Liver (tissue), 3 donors: ENCODE data around the gene ANKS1A.

Experiments used
- CTCF ChIP-seq: fragments of 150-350 bp; IDR thresholded peaks from 2 replicates; pipeline ENCODE4 v1.5.1; 2017; ENCODE audit warnings: improper control_type of control experiment, low read depth, low read length; ENCODE audit not compliant: missing input control
- JUND ChIP-seq, 2 donors: IDR thresholded peaks; 2 replicates each; pipeline ENCODE4 v1.6.1; 2016; ENCODE audit warnings: antibody characterized with exemption in 2 of 2
- RAD21 ChIP-seq, 2 donors: IDR thresholded peaks; 2 replicates each; pipeline ENCODE4 v1.6.1; 2016; ENCODE audit warnings: antibody characterized with exemption in 2 of 2, mild to moderate bottlenecking in 2 of 2
- SP1 ChIP-seq: IDR thresholded peaks from 2 replicates; pipeline ENCODE4 v1.6.1; 2018; ENCODE audit warnings: antibody characterized with exemption, mild to moderate bottlenecking
- YY1 ChIP-seq: IDR thresholded peaks from 2 replicates; pipeline ENCODE4 v1.6.1; 2016; ENCODE audit warnings: antibody characterized with exemption, mild to moderate bottlenecking
- ZBTB33 ChIP-seq: IDR thresholded peaks from 2 replicates; pipeline ENCODE4 v1.6.1; 2016; ENCODE audit warnings: antibody characterized with exemption
- donor health status: healthy.
- donor health status: healthy.

GRCh38 chr6:34934516-34934915, 45.5 kb downstream of the ANKS1A start:
- TF ChIP-seq CTCF = no peak
- no peak for TF ChIP-seq SP1
- TF ChIP-seq RAD21 (IDR thresholded peaks at IDR 0.05) = peak in 1 of 2 donors; percentile 8
- TF ChIP-seq YY1 = no peak
- no peak for TF ChIP-seq JUND (IDR thresholded peaks at IDR 0.05)
- TF ChIP-seq ZBTB33 = no peak
